ENCODE results near the gene ZCCHC8. TPM values are rescaled to one million over a fixed set of nuclear protein-coding genes. Genes with fewer than 3 reads are reported as not detected.
"Not testable (repeated sequence)": the region's sequence is repeated elsewhere in the genome, so short reads cannot be mapped to it uniquely, and the experiment has no call there.

The ZCCHC8 gene
- total RNA-seq, 1 donor from 2014 or later = 42.5 TPM

DNA sequence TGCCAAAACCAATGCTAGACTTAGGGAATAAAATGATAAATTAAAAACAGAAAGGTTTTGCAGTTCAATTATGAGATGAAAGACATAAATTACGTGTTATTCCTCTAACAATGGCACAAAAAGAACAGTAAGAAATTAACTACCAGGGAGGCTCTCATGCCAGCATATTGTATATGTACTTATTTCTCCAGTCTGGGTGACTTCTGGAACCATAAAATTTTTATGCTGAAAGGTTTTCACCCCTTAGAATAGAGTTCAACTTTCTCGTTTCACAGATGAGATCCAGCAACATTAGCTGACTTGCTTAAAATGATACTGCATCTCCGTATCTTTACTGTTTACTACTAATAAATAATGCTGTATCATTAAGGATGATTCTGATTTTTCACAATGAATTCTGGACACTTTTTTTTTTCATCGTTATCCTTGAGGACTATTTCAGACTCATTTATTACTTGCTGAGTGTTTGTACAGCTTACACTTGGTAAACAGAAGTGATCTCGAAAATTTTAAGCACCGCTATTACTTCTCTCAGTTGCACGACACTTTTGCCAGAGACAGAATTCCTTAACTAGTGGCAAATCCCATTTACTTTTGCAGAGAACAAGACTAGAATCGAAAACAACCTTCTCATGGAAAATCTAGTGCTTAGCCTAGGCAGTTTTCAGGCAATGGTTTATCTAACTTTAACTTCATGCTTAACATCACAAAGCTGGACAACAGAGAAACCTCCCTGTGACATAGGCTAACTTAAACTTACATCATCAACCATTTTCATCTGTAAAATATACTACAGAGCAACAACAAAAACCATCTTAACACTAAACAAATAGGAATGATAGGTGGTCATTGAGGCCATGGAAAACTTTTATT lies 23.4 kb upstream of the ZCCHC8 start:
- no peaks in the 10 kb centered on the region for H3K9me3 Mint-ChIP-seq
- no peak for DNase-seq (ENCODE audit: low spot score)
- peak overlapping the region; percentile 94 for H3K4me3 Mint-ChIP-seq
- H3K27ac Mint-ChIP-seq = peak overlapping the region; percentile 35
- H3K4me1 Mint-ChIP-seq (ENCODE audit: low read depth) = peaks cover 57% of the 10 kb centered on the region
- H3K36me3 Mint-ChIP-seq (ENCODE audit: low read depth) = peaks cover 43% of the 10 kb centered on the region
- H3K27me3 Mint-ChIP-seq (ENCODE audit: insufficient read depth) = no peaks in the 10 kb centered on the region
- intact Hi-C loops (cut with micrococcal nuclease) = loop anchor here (10.0 kb wide), 2 partner anchors 711 to 1839 kb away; partner anchors contain the start of genes MLEC, MPHOSPH9 and MTRFR

DNA sequence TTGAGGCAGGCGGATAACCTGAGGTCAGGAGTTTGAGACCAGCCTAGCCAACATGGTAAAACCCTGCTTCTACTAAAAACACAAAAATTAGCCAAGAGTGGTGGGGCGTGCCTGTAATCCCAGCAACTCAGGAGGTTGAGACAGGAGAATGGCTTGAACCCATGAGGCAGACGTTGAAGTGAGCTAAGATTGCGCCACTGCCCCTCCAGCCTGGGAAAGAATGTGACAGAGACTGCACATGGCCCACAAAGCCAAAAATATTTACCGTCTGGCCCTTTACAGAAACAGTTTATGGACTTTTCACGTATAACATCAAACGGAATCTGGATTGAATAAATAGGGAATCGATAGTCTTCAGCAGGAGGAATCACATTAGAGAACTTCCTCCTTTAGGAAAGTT lies 22.5 kb upstream of the ZCCHC8 start:
- no peak for DNase-seq (ENCODE audit: low spot score)
- intact Hi-C loops (cut with micrococcal nuclease) = loop anchor here (10.0 kb wide), 2 partner anchors 712 to 1838 kb away; partner anchors contain the start of genes MLEC, MPHOSPH9 and MTRFR
- H3K27ac Mint-ChIP-seq = peak overlapping the region; percentile 15
- H3K4me1 Mint-ChIP-seq (ENCODE audit: low read depth) = peaks cover 64% of the 10 kb centered on the region
- H3K27me3 Mint-ChIP-seq (ENCODE audit: insufficient read depth) = no peaks in the 10 kb centered on the region
- H3K9me3 Mint-ChIP-seq = no peaks in the 10 kb centered on the region
- peaks cover 51% of the 10 kb centered on the region for H3K36me3 Mint-ChIP-seq (ENCODE audit: low read depth)
- peak overlapping the region; percentile 94 for H3K4me3 Mint-ChIP-seq

- H3K9me3 Mint-ChIP-seq = no peaks in the 10 kb centered on the region
- DNase-seq (ENCODE audit: low spot score) = no peak
- peak overlapping the region; percentile 80 for H3K27ac Mint-ChIP-seq
- H3K4me3 Mint-ChIP-seq = no peak overlapping the region
- no peaks in the 10 kb centered on the region for H3K27me3 Mint-ChIP-seq (ENCODE audit: insufficient read depth)
- peaks cover 73% of the 10 kb centered on the region for H3K36me3 Mint-ChIP-seq (ENCODE audit: low read depth)
- H3K4me1 Mint-ChIP-seq (ENCODE audit: low read depth) = peaks cover 79% of the 10 kb centered on the region
- intact Hi-C loops (cut with micrococcal nuclease) = loop anchor here (10.0 kb wide), 2 partner anchors 714 to 1836 kb away; partner anchors contain the start of genes MLEC, MPHOSPH9 and MTRFR
Measured at GRCh38 chr12:122520676-122521075, 19.9 kb upstream of the ZCCHC8 start.

- Mint-ChIP-seq H3K4me3 (no peak overlapping the region), H3K27me3 (ENCODE audit: insufficient read depth) (no peaks in the 10 kb centered on the region), H3K36me3 (ENCODE audit: low read depth) (peaks cover 75% of the 10 kb centered on the region), H3K9me3 (no peaks in the 10 kb centered on the region), H3K4me1 (ENCODE audit: low read depth) (peaks cover 76% of the 10 kb centered on the region), H3K27ac (peak overlapping the region; percentile 72)
- DNase-seq (ENCODE audit: low spot score) = no peak
- intact Hi-C loops (cut with micrococcal nuclease) = no loop called here
Measured at GRCh38 chr12:122519418-122519817, 18.7 kb upstream of the ZCCHC8 start.

- H3K9me3 Mint-ChIP-seq = no peaks in the 10 kb centered on the region
- no peaks in the 10 kb centered on the region for H3K27me3 Mint-ChIP-seq (ENCODE audit: insufficient read depth)
- intact Hi-C loops (cut with micrococcal nuclease) = no loop called here
- peak overlapping the region; percentile 15 for H3K4me3 Mint-ChIP-seq
- no peak for DNase-seq (ENCODE audit: low spot score)
- H3K27ac Mint-ChIP-seq = peak overlapping the region; percentile 18
- peaks cover 71% of the 10 kb centered on the region for H3K4me1 Mint-ChIP-seq (ENCODE audit: low read depth)
- H3K36me3 Mint-ChIP-seq (ENCODE audit: low read depth) = peaks cover 73% of the 10 kb centered on the region
Measured at GRCh38 chr12:122518908-122519307, 18.2 kb upstream of the ZCCHC8 start.

- Mint-ChIP-seq H3K9me3 (no peaks in the 10 kb centered on the region), H3K36me3 (ENCODE audit: low read depth) (peaks cover 73% of the 10 kb centered on the region), H3K4me1 (ENCODE audit: low read depth) (peaks cover 61% of the 10 kb centered on the region), H3K27me3 (ENCODE audit: insufficient read depth) (no peaks in the 10 kb centered on the region), H3K4me3 (no peak overlapping the region), H3K27ac (no peak overlapping the region)
- intact Hi-C loops (cut with micrococcal nuclease) = no loop called here
- DNase-seq (ENCODE audit: low spot score) = no peak
Measured at GRCh38 chr12:122517877-122518276, 17.1 kb upstream of the ZCCHC8 start.

DNA sequence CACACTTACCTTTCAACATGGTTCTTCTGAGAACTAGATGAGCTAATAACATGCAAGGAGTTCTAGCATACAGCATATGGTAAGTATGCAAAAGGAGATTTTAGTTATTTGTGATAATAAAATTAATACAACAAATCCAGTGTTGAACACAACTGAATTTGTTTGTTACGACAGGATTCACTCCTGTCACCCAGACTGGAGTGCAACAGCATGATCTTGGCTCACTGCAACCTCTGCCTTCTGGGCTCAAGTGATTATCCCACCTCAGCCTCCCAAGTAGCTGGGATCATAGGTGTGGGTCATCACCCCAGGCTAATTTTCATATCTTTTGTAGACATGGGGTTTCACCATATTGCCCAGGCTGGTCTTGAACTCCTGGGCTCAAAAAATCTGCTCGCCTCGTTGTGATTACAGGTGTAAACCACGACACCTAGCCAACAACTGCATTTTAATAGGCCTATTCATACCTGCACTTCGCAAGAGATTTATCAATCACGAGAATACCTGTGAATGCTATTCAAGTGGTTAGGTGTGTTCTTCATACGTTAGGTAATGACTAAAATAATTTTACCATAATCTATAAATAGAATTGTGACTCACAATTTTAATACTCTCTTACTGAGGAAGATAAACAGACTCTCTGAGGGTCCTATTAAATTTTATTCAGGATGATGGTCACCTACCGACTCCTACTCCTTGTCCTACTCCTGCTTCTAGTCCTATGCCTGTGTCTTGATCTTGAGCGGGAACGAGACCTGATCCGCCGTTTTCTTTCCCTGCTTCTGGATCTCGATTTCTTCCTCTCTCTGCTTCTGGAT lies 16.0 kb upstream of the ZCCHC8 start:
- no peak for DNase-seq (ENCODE audit: low spot score)
- Mint-ChIP-seq H3K4me3 (no peak overlapping the region), H3K36me3 (ENCODE audit: low read depth) (peaks cover 71% of the 10 kb centered on the region), H3K27me3 (ENCODE audit: insufficient read depth) (no peaks in the 10 kb centered on the region), H3K4me1 (ENCODE audit: low read depth) (peaks cover 53% of the 10 kb centered on the region), H3K27ac (no peak overlapping the region), H3K9me3 (no peaks in the 10 kb centered on the region)
- intact Hi-C loops (cut with micrococcal nuclease) = no loop called here

- Mint-ChIP-seq H3K4me3 (no peak overlapping the region), H3K4me1 (ENCODE audit: low read depth) (peaks cover 41% of the 10 kb centered on the region), H3K36me3 (ENCODE audit: low read depth) (peaks cover 62% of the 10 kb centered on the region), H3K27ac (no peak overlapping the region), H3K27me3 (ENCODE audit: insufficient read depth) (no peaks in the 10 kb centered on the region), H3K9me3 (no peaks in the 10 kb centered on the region)
- intact Hi-C loops (cut with micrococcal nuclease) = no loop called here
- DNase-seq (ENCODE audit: low spot score) = no peak
Measured at GRCh38 chr12:122515275-122515674, 14.5 kb upstream of the ZCCHC8 start.

GRCh38 chr12:122513660-122514059 lies 12.9 kb upstream of the ZCCHC8 start:
- Mint-ChIP-seq H3K27ac (no peak overlapping the region), H3K4me1 (ENCODE audit: low read depth) (peaks cover 26% of the 10 kb centered on the region), H3K9me3 (no peaks in the 10 kb centered on the region), H3K4me3 (no peak overlapping the region), H3K36me3 (ENCODE audit: low read depth) (peaks cover 53% of the 10 kb centered on the region), H3K27me3 (ENCODE audit: insufficient read depth) (no peaks in the 10 kb centered on the region)
- intact Hi-C loops (cut with micrococcal nuclease) = no loop called here
- DNase-seq (ENCODE audit: low spot score) = no peak

GRCh38 chr12:122513028-122513427 lies 12.3 kb upstream of the ZCCHC8 start:
- DNase-seq (ENCODE audit: low spot score); H3K27ac Mint-ChIP-seq; H3K9me3 Mint-ChIP-seq; H3K4me3 Mint-ChIP-seq; H3K27me3 Mint-ChIP-seq (ENCODE audit: insufficient read depth); intact Hi-C loops (cut with micrococcal nuclease): not testable (repeated sequence)
- peaks cover 53% of the 10 kb centered on the region for H3K36me3 Mint-ChIP-seq (ENCODE audit: low read depth)
- peaks cover 22% of the 10 kb centered on the region for H3K4me1 Mint-ChIP-seq (ENCODE audit: low read depth)

DNA sequence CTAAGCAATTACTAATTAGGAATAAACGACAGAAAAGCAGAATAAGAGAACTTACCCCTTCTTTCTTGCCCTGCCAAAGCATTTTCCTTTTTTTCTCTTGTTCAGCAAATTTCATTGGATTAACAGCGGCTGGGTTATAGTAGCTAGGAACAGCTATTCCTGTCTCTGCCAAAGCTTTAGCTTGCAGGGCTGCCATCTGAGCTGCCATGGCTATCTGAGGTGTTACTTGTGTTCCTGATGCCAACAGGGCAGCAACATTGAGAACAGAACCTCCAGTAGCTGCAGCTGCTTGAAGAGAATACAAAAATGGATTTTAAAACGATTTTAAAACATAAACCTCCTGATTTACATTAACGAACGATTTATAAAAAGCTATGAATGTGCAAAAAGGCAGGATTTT lies 7.4 kb upstream of the ZCCHC8 start:
- intact Hi-C loops (cut with micrococcal nuclease) = no loop called here
- Mint-ChIP-seq H3K36me3 (ENCODE audit: low read depth) (peaks cover 41% of the 10 kb centered on the region), H3K27ac (no peak overlapping the region), H3K27me3 (ENCODE audit: insufficient read depth) (no peaks in the 10 kb centered on the region), H3K4me1 (ENCODE audit: low read depth) (peaks cover 4% of the 10 kb centered on the region), H3K4me3 (no peak overlapping the region), H3K9me3 (no peaks in the 10 kb centered on the region)
- no peak for DNase-seq (ENCODE audit: low spot score)

DNA sequence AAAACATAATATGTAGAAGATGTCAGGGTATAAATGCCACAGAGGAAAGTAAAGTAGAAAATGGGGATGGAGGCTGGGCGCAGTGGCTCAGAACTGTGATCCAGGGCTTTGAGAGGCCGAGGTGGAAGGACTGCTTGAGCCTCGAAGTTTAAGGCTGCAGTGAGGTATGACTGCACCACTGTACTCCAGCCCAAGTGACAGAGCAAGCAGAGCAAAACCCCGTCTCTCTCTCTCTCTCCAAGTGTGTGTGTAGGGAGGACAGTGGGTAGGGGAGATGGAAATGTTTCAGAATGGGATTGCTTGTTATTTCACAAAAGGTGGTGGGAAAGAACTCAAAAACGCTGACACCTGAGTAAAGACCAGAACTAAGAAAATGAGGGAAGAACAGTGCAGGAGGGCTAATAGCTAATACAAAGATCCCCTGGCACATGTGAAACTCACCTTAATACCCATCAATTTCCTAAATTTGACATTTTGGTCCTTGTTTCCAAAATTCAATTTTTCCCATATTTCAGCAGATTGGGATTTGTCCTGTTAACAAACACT lies 5.7 kb upstream of the ZCCHC8 start:
- no peaks in the 10 kb centered on the region for H3K9me3 Mint-ChIP-seq
- H3K27ac Mint-ChIP-seq = peak overlapping the region; percentile 44
- H3K4me3 Mint-ChIP-seq = no peak overlapping the region
- H3K4me1 Mint-ChIP-seq (ENCODE audit: low read depth) = peaks cover 14% of the 10 kb centered on the region
- intact Hi-C loops (cut with micrococcal nuclease) = no loop called here
- H3K27me3 Mint-ChIP-seq (ENCODE audit: insufficient read depth) = no peaks in the 10 kb centered on the region
- no peak for DNase-seq (ENCODE audit: low spot score)
- H3K36me3 Mint-ChIP-seq (ENCODE audit: low read depth) = peaks cover 46% of the 10 kb centered on the region

All from activated T-helper 1 cell treated with anti-CD3 and anti-CD28 coated beads, Interleukin-12 subunit alpha, Interleukin-12 subunit beta, Interleukin-2, Interleukin-4 antibody, amounts not matched to agents 30 ng/mL and 10 ng/mL and 1 ng/mL, durations not matched to agents 14 hours and 24 hours and 36 hours (primary cell).